Measurements from ENCODE around the gene GKAP1.
A peak's percentile ranks its signal among the peaks of the same experiment; 100 is the strongest.
"Not testable (repeated sequence)": the region's sequence is repeated elsewhere in the genome, so short reads cannot be mapped to it uniquely, and the experiment has no call there.

Gene GKAP1

GRCh38 chr9:83728591-83729368 is 88.8 kb downstream of the GKAP1 start:
- DNase-seq (ENCODE audit: low read depth), result not testable (repeated sequence)

- no peak for DNase-seq (ENCODE audit: low read depth)
Measured at GRCh38 chr9:83724436-83724835, 93.1 kb downstream of the GKAP1 start.

- no peak for DNase-seq (ENCODE audit: low read depth)
Measured at GRCh38 chr9:83722726-83723495, 94.7 kb downstream of the GKAP1 start.

GRCh38 chr9:83721509-83721908 is 96.1 kb downstream of the GKAP1 start:
- DNase-seq (ENCODE audit: low read depth), result no peak

DNA sequence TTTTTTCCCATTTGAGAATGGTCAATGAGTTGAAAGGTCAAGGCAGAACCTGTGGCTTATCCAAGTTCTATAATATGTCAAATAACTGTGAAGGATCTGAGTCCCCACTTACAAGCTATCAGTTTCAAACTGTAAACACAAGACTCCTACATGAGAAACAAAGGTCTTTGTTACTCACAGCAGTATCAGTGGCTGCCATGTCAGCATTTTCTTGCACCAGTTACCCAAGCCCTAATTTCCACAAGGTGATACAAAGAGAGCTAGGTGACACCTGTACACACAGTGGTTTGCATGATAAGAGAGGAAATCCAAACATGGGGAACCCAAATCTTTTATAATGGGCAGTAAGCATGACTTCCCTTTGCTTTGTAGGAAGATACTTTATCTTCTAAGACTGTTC is 101.8 kb downstream of the GKAP1 start:
- DNase-seq (ENCODE audit: low read depth), result no peak

GRCh38 chr9:83715221-83715620 is 102.3 kb downstream of the GKAP1 start:
- DNase-seq (ENCODE audit: low read depth), result no peak

- DNase-seq (ENCODE audit: low read depth), result no peak
Measured at GRCh38 chr9:83714329-83714728, 103.2 kb downstream of the GKAP1 start.

DNA sequence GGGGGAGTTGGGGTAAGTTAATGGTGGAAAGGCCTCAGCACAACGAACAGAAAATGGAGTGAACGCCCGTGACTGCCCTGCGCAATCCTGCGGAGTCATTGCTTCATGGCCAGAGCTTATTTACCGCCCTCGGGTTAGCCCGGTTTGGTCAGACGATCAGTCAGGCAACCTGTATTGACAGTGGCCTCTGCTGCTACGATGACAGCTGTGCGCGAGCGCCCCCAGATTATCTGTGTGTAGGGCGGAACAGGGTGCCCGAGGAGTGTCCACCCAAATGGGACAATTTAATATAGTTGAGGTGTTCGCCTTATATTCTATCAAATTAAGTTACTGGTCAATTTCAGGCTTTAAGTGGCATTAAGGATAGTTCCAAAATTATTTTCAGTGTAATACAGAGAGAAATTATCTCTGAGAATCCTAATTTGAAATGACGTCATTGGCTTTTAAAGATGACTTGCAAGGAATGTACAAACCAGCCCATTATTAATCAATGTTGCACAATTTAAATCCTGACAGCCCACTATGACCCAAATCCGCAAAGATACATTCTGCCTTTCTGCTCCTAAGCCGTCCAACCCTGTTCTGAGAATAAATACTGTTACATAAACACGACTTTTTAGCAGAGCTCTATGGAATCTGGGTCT is 108.9 kb downstream of the GKAP1 start:
- peak; percentile 42 for DNase-seq (ENCODE audit: low read depth)

- peak; percentile 85 for DNase-seq (ENCODE audit: low read depth)
Measured at GRCh38 chr9:83707768-83708514, 109.6 kb downstream of the GKAP1 start, which contains the start of gene UBQLN1. UBQLN1 (minus strand) TSS chr9:83707958; CDS start chr9:83707679, 279 bp downstream.

DNA sequence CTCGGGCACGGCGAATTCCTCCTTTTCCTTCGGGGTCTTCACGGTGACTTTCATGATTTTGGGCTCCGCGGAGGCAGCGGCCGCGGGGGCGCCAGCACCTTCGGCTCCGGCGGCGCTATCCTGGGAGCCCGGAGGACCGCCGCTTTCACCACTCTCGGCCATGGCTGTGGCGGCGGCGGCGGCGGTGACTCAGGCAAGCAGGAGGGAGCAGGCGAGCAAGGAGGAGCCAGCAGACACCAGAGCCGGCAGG is 110.1 kb downstream of the GKAP1 start:
- DNase-seq (ENCODE audit: low read depth), result peak; percentile 72

- peak; percentile 54 for DNase-seq (ENCODE audit: low read depth)
Measured at GRCh38 chr9:83706676-83707517, 110.7 kb downstream of the GKAP1 start.

DNA sequence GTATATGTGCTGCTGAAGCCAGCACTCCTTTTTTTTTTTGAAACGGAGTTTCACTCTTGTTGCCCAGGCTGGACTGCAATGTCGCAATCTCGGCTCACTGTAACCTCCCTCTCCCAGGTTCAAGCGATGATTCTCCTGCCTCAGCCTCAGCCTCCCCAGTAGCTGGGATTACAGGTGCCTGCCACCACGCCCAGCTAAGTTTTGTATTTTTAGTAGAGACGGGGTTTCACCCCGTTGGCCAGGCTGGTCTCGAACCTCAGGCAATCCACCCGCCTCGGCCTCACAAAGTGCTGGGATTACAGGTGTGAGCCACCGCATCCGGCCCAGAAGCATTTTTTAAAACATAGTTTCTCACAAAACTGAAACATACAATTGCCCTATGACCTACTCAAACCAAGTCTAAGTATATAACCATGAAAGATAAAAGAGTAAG is 112.3 kb downstream of the GKAP1 start:
- DNase-seq (ENCODE audit: low read depth), result peak; percentile 2

- no peak for DNase-seq (ENCODE audit: low read depth)
Measured at GRCh38 chr9:83701769-83702168, 115.8 kb downstream of the GKAP1 start.

- DNase-seq (ENCODE audit: low read depth), result no peak
Measured at GRCh38 chr9:83701286-83701685, 116.3 kb downstream of the GKAP1 start.

GRCh38 chr9:83699615-83700014 is 118.0 kb downstream of the GKAP1 start:
- DNase-seq (ENCODE audit: low read depth), result no peak

GRCh38 chr9:83698976-83699585 is 118.5 kb downstream of the GKAP1 start:
- no peak for DNase-seq (ENCODE audit: low read depth)

GRCh38 chr9:83691492-83691891 is 126.1 kb downstream of the GKAP1 start:
- no peak for DNase-seq (ENCODE audit: low read depth)
